ENCODE data around the gene SLC46A1.
"Not testable (repeated sequence)": the region's sequence is repeated elsewhere in the genome, so short reads cannot be mapped to it uniquely, and the experiment has no call there.

Gene SLC46A1

DNA sequence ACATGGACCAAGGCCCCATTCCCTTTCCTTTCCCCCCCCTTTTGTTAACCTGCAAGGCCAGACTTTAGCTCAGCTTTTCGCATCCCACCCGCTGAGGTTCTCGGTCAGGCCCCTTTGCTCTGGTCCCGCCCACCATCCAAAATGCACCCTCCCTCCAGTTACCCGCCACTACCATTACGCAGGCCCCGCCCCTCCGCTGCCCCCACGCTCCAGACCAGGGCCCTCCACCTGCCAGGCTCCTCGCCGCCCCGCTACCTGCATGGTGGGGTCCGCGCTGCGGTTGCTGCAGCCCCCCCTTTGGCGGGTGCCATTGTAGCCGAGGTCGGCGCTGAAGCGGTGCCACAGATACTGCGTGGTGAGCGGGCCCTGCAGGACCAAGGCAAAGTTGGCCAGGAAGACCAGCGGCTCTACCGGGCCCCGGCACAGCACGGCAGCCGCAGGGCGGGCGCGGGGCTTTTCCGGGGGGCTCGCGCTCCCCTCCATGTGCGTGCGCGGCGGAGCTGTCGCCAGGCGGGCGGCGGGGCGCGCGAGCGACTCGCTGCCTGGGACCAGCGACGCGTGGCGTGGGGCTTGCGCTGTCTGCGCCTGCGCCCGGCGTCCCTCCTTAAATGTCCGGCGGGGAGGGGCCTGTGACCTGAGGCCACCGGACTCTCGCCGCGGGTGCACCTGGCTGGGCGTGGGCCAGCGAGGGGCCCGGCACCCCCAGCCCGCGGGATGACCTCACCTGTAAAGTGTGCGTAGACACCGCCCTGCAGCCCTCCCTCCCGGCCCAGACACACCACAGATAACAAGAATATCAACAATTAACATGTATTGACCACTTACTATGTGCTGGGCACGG, at the start of gene SLC46A1:
Gene SLC46A1 (minus strand): TSS at position 581 of the 841 bp plus-strand sequence. CDS start 98 bp downstream, at position 483.
- no peak for DNase-seq (ENCODE audit: low spot score)

- no peak for DNase-seq (ENCODE audit: low spot score)
These were observed 43.8 kb upstream of the SLC46A1 start for GRCh38 chr17:28449859-28450258.

DNA sequence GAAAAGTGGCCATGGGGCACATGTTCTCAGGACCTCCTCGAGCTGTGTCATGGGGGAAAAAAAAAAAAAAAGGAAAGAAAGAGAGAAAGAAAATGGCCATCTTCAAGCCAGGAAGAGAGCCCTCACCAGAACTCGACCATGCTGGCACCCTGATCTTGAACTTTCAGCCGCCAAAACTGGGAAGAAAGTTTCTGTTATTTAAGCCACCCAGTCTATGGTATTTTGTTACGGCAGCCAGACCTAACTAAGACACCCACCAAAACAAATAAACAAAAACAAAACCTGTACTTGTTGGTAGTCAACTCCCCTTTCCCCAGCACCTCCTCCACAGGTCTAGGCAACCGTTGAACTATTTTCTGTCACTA, 41.4 kb upstream of the SLC46A1 start:
- DNase-seq (ENCODE audit: low spot score), result no peak

DNA sequence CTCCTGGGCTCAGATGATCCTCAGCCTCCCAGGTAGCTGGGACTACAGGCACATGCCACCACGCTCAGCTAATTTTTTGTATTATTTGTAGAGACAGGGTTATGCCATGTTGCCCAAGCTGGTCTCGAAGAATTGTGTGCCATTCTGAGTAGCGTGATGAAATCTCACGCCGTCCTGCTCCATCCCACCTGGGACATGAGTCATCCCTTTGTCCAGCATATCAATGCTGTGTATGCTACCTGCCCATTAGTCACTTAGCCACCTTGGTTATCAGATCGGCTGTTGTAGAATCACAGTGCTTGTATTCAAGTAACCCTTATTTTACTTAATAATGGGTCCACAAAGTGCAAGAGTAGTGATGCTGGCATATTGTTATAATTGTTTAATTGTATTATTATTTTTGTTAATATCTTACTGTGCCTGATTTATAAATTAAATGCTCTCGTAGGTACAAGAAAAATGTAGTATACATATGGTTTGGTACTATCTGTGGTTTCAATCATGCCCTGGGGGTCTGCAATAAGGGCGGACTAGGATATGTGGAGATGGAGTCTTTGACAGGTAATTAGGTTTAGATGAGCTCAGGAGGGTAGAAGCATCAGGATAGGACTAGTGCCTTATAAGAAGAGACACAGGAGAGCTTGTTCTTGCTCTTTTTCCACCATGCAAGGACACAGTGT, 40.8 kb upstream of the SLC46A1 start:
- no peak for DNase-seq (ENCODE audit: low spot score)

DNA sequence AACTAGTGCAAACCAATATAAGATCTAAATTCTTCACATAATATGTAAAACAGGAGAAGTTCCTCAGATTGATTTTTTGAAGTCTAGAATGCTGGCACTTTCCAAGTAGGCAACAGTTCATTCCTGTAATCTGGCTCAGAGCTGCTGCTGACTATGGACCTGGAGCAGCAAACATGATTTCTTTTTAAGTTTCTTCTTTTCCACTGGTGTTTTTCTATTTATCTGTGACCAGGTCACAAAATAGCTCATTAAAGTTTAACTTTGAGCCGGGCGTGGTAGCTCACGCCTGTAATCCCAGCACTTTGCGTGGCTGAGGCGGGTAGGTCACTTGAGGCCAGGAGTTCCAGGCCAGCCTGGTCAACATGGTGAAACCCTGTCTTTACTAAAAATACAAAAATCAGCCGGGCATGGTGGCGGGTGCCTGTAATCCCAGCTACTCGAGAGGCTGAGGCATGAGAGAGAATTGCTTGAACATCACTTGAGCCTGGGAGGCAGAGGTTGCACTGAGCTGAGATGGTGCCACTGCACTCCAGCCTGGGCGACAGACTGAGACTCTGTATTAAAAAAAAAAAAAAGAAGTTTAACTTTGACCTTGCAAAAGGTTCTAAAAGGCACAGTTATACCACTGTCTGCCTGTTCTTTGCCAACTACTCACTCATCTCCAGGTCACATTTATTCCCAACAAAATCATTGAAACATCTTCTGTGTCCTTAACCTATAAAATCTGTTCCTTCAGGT, 38.1 kb upstream of the SLC46A1 start:
- DNase-seq (ENCODE audit: low spot score), result no peak

GRCh38 chr17:28434326-28434725, 28.3 kb upstream of the SLC46A1 start:
- not testable (repeated sequence) for DNase-seq (ENCODE audit: low spot score)

- no peak for DNase-seq (ENCODE audit: low spot score)
These were observed 27.7 kb upstream of the SLC46A1 start for GRCh38 chr17:28433721-28434120.

DNA sequence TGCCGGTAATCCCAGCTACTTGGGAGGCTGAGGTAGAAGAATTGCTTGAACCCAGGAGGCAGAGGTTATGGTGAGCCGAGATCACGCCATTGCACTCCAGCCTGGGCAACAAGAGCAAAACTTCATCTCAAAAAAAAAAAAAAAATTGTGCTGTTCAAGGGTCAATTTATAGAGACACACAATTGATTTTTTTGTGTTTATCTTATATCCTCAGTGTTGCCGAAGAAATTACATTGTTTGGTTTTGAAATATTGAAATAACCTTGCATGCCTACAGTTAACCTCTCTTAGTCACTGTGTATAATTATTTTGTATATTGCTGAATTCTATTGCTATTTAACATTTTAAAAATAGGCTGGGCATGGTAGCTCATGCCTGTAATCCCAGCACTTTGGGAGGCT, 22.0 kb upstream of the SLC46A1 start:
- not testable (repeated sequence) for DNase-seq (ENCODE audit: low spot score)

- no peak for DNase-seq (ENCODE audit: low spot score)
These were observed 21.4 kb upstream of the SLC46A1 start for GRCh38 chr17:28427371-28427770.

DNA sequence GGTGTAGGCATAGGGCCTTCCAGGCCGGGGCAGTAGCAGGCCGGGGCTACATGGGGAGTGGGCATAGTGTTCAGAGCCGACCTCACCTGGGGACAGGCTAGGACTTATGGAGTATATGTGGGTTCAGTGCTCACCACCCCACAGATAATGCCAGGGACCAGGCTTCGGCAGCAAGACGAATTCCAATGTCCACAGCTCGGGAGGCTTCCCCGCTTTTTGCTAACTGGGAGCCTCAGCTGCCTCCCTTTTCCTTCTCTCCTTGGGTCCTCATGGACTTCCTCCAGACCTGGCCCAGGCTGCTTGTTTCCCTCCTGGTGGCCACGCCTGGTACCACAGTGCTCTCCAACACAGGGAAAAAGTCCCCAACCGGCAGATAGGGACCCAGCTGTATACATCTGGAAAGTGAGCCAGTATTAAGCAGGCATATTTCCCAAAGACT, 20.1 kb upstream of the SLC46A1 start:
- DNase-seq (ENCODE audit: low spot score), result no peak

- DNase-seq (ENCODE audit: low spot score), result no peak
These were observed 19.2 kb upstream of the SLC46A1 start for GRCh38 chr17:28425206-28425605.

DNA sequence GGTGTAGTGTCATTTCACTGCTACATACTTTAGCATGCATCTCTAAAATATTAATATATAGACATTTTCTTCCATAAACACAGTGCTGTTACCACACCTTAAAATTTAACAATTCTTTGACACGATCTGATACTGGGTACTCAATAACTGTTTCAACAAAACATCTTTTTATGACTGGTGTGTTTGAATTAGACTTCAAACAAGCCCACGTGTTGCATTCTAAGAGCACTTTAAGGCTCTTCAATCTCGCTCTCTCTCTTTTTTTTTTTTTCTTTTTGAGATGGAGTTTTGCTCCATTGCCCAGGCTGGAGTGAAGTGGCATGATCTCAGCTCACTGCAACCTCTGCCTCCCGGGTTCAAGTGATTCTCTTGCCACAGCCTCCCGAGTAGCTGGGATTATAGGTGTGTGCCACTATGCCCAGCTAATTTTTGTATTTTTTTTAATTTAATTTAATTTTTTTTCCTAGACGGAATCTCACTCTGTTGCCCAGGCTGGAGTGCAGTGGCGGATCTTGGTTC, 15.8 kb upstream of the SLC46A1 start:
- DNase-seq (ENCODE audit: low spot score), result no peak

DNA sequence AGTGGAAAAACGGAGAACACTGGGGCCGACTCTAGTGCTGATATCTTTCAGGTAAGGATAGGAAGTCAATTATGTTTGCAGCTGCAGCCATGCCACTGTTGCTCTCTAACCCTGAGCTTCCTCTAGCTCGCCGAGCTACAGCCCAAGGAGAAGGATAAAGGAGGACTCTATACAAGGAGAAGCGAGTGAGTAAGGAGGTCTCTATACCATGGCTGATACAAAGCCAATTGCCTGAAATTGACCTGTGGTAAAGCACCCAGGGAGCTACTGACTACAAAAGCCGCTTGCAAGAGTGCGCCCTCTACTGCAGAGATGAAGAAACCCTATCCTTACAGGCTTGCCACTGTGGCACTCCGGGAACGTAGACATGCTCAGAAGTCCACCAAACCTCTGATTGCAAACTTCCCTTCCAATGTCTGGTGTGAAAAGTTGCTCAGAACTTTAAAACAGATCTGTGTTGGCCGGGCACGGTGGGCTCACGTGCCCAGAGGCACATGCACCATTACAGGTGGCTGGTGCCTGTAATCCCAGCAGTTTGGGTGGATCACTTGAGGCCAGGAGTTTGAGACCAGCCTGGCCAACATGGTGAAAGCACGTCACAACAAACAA, 10.8 kb upstream of the SLC46A1 start:
- DNase-seq (ENCODE audit: low spot score), result peak; percentile 40

DNA sequence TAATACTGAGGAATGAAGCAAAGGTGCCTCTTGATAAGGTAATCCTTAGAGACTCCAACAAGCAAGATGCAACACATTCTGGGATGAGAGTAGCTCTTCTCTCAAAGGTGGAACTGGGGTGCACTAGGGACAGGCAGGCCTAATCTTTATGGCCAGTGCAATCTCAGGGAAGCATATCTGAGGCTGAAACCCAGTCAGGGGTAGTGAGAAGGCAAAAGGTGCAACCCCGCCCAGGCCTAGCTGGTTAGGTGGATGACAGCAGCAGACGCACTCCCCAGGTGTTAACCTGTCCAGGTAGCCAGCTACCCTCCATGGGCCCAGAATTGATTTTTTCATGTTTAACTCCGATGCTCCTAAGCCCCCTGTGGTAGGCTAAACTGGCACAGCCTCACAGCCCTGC, 9.9 kb upstream of the SLC46A1 start:
- no peak for DNase-seq (ENCODE audit: low spot score)

DNA sequence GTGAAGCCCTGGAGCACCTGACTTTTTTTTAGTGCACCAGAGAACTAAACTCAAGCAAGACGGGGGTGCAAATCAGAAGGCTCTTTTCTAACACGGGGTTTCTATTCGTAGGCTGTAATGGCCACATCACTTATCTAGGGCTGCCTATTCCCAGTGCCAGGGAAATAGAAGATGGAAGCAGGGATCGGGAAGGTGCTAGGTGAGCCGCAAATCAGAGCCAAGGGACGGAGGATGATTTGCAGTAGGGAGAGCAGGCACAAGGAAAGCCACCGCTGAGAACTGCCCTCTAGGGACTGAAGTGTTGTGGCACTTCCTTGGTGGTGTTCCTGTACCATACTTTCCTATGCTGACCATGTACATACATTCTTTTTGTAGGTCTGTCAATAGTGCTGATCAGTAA, 7.8 kb upstream of the SLC46A1 start:
- DNase-seq (ENCODE audit: low spot score), result no peak

DNA sequence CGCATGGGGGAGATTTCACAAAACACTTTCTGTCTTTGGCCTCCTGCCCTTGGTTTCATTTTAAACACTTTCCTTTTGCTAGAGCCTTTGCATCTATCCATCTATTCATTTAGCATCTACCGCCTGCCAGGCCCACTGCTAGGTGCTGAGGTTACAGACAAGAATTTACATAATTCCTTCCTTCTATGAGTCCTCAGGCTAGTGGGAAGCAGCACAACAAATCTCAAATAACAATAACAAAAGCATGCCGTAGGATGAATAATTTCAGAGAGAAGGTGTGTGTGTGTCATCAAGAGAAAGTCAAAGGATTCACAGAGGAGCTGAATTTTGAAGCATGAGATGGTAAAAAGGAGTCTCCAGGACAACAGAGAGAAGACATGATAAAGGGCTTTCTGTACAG, 6.1 kb upstream of the SLC46A1 start:
- no peak for DNase-seq (ENCODE audit: low spot score)

DNA sequence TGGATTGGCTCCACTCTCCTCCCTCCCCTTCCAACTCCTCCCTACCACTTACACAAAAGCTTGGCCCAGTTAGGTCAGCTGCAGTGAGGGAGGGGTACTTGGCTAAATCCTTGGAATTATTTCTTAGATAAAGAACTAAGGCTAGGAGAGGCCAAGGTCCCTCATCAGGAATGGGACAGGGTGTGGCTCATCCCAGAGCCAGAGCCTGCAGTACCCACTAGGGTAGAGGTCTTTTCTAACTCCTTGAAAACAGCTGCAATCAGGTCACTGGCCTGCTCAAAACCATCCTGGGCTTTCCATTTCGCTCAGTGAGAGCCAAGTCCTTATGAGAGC, 1.9 kb upstream of the SLC46A1 start:
- DNase-seq (ENCODE audit: low spot score), result no peak

GRCh38 chr17:28407130-28407973, 1.3 kb upstream of the SLC46A1 start:
- no peak for DNase-seq (ENCODE audit: low spot score)

GRCh38 chr17:28406473-28406814, 432 bp upstream of the SLC46A1 start:
- no peak for DNase-seq (ENCODE audit: low spot score)

- no peak for DNase-seq (ENCODE audit: low spot score)
These were observed 1.0 kb downstream of the SLC46A1 start for GRCh38 chr17:28404812-28405570.

DNA sequence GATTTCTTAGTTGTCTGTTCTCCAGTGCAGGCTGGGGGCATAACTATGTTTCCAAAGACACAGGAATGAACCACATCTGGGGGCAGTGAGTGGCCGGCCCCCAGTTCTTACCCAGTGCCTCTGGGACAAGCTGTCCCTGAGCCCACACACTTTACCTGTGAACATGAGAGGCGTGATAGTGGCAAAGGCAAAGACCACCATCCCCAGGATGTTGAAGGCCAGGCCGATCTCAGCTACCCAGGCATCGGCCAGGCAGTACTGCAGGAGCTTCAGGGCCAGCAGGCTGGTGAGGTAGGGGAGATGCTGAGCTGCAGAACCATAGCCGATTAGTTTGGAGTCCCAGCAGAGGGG, 1.6 kb downstream of the SLC46A1 start:
- no peak for DNase-seq (ENCODE audit: low spot score)
